Measurements from ENCODE around the gene PFDN1.

PFDN1 gene

GRCh38 chr5:140235791-140236551 lies 66.9 kb downstream of the PFDN1 start:
- DNase-seq = no peak

GRCh38 chr5:140234377-140234989 lies 68.4 kb downstream of the PFDN1 start:
- no peak for DNase-seq

GRCh38 chr5:140232731-140233130 lies 70.2 kb downstream of the PFDN1 start:
- DNase-seq = no peak

GRCh38 chr5:140230373-140230772 lies 72.5 kb downstream of the PFDN1 start:
- no peak for DNase-seq

- no peak for DNase-seq
Measured at GRCh38 chr5:140228364-140228837, 74.5 kb downstream of the PFDN1 start.

GRCh38 chr5:140227046-140227445 lies 75.9 kb downstream of the PFDN1 start:
- DNase-seq = no peak

GRCh38 chr5:140225396-140225795 lies 77.5 kb downstream of the PFDN1 start:
- DNase-seq = no peak

- no peak for DNase-seq
Measured at GRCh38 chr5:140224658-140225057, 78.2 kb downstream of the PFDN1 start.

GRCh38 chr5:140223567-140223966 lies 79.3 kb downstream of the PFDN1 start:
- DNase-seq = no peak

- DNase-seq = no peak
Measured at GRCh38 chr5:140222416-140222815, 80.5 kb downstream of the PFDN1 start.

- DNase-seq = no peak
Measured at GRCh38 chr5:140221697-140222223, 81.1 kb downstream of the PFDN1 start.

- no peak for DNase-seq
Measured at GRCh38 chr5:140220698-140221064, 82.2 kb downstream of the PFDN1 start.

GRCh38 chr5:140220032-140220697 lies 82.7 kb downstream of the PFDN1 start:
- peak in 1 of 2 experiments; percentile 6 for DNase-seq

- no peak for DNase-seq
Measured at GRCh38 chr5:140219068-140219991, 83.6 kb downstream of the PFDN1 start.

GRCh38 chr5:140217299-140218026 lies 85.4 kb downstream of the PFDN1 start:
- DNase-seq = no peak

GRCh38 chr5:140216478-140217074 lies 86.3 kb downstream of the PFDN1 start:
- DNase-seq = no peak

- DNase-seq = no peak
Measured at GRCh38 chr5:140215276-140215675, 87.6 kb downstream of the PFDN1 start.

- no peak for DNase-seq
Measured at GRCh38 chr5:140214831-140215230, 88.1 kb downstream of the PFDN1 start.

GRCh38 chr5:140213370-140213983 lies 89.4 kb downstream of the PFDN1 start:
- DNase-seq = no peak

- DNase-seq = no peak
Measured at GRCh38 chr5:140208065-140208464, 94.8 kb downstream of the PFDN1 start.

Data from NCI-H446 (cell line).